Psoas muscle (tissue), 8 donors: ENCODE measurements around the gene GRID1. TPM values are rescaled to one million over a fixed set of nuclear protein-coding genes. Genes with fewer than 3 reads are reported as not detected.

ENCODE experiments used
- ATAC-seq, 4 donors: fragments of 200-7000 bp; cut with Tn5 transposase; one replicate each; pipeline ENCODE4 v1.9.1; 2020; ENCODE audit warnings: moderate library complexity in 3 of 4, mild to moderate bottlenecking in 2 of 4
- DNase-seq, 2 donors: peaks; one replicate each; pipeline ENCODE4 v3.0.0-alpha.2; 2020
- H3K27ac ChIP-seq: fragments of 200-600 bp; one replicate; pipeline ENCODE4 v1.8.0; 2022
- H3K27me3 ChIP-seq, 3 donors: fragments of 200-600 bp in 1 of 3; one replicate each; pipeline versions ENCODE4 v1.6.1 to v1.8.0; 2013 to 2022; ENCODE audit warnings: low read length in 2 of 3, mild to moderate bottlenecking in 2 of 3, moderate library complexity in 1 of 3; ENCODE audit not compliant: insufficient read depth in 3 of 3
- H3K36me3 ChIP-seq, 2 donors: fragments of 200-600 bp in 1 of 2; one replicate each; pipeline versions ENCODE4 v1.6.1 to v1.8.0; 2013 to 2022; ENCODE audit warnings: low read depth in 1 of 2, mild to moderate bottlenecking in 1 of 2, moderate library complexity in 1 of 2; ENCODE audit not compliant: insufficient read depth in 1 of 2
- H3K4me1 ChIP-seq: fragments of 200-600 bp; one replicate; pipeline ENCODE4 v1.8.0; 2022
- H3K4me3 ChIP-seq: fragments of 200-600 bp; one replicate; pipeline ENCODE4 v1.8.0; 2022; ENCODE audit warnings: mild to moderate bottlenecking
- H3K9me3 ChIP-seq: fragments of 200-600 bp; one replicate; pipeline ENCODE4 v1.8.0; 2022
- CTCF ChIP-seq: fragments of 200-600 bp; IDR thresholded peaks from one replicate; pipeline ENCODE4 v1.8.0; 2022; ENCODE audit warnings: antibody characterized with exemption
- WGBS, 3 donors: extraction: QIAGEN DNeasy Blood & Tissue Kit; methylation state at CpG; one replicate each; pipeline versions ENCODE4 v1.1.6 to v1.1.7; 2013; 5-methylcytosine and 5-hydroxymethylcytosine counted together
- intact Hi-C, 2 donors: fragments of 100-400 bp; cut with DNase I; formaldehyde crosslinking; loops; one replicate each; pipeline versions ENCODE4 v1.11.0 to v1.14.2; 2022
- polyA plus RNA-seq, 3 donors: library from polyadenylated mRNA; stranded (reverse); fragments of 200-250 nt; gene quantifications; one replicate each; pipeline ENCODE4 v1.2.3, GENCODE V29; 2013
- total RNA-seq, 4 donors: library from RNA; stranded (reverse); fragmentation: NEBNext Ultra II Directional in 2 of 4; extraction: Animal tissue kit (Norgen Biotek cat#: 25700) in 2 of 4; gene quantifications; one replicate each; pipeline versions ENCODE4 v1.2.1 to v1.2.4, GENCODE V29; 2021 to 2023
- donor health status: healthy with polysubstance abuse.
- donor health status: DM: no; HTN: no; CAD: no; lungs with moderate emphysema.
- donor health status: Bipolar disorder and iron deficiency.
- donor health status: healthy.
- donor health status: DM: yes; HTN: yes; CAD: no.
- donor health status: DM: no; HTN: no; CAD: no.
- donor health status: DM: no; HTN: no; CAD: no.
- donor health status: DM: yes; HTN: yes; CAD: no.

GRID1 gene
- total and polyA plus RNA-seq, 7 donors: 0.17 to 0.56 (median 0.24) TPM

GRCh38 chr10:86209726-86210125 lies 156.9 kb downstream of the GRID1 start:
- intact Hi-C loops: no loop called here
- ATAC-seq (no peak), DNase-seq (no peak)
- no peak for TF ChIP-seq CTCF
- H3K4me1 ChIP-seq: no peaks in the 10 kb centered on the region
- no peaks in the 10 kb centered on the region for H3K27me3 ChIP-seq
- no peaks in the 10 kb centered on the region for H3K9me3 ChIP-seq
- H3K27ac ChIP-seq: no peak overlapping the region
- H3K4me3 ChIP-seq: no peak overlapping the region
- WGBS, 3 donors: 72 to 91% (median 76%) methylated on average over 1 of the region's 1 CpG
- no peaks in the 10 kb centered on the region for H3K36me3 ChIP-seq

- Histone ChIP-seq H3K27me3 (no peaks in the 10 kb centered on the region), H3K4me3 (no peak overlapping the region), H3K4me1 (no peaks in the 10 kb centered on the region), H3K36me3 (no peaks in the 10 kb centered on the region), H3K27ac (no peak overlapping the region), H3K9me3 (no peaks in the 10 kb centered on the region)
- no peak for TF ChIP-seq CTCF
- DNase-seq: no peak
- no peak for ATAC-seq
- intact Hi-C loops: no loop called here
- 77 to 82% (median 81%) methylated on average over 11 to 12 of the region's 12 CpGs for WGBS, 3 donors
These were observed 159.4 kb downstream of the GRID1 start for GRCh38 chr10:86207226-86207625.

GRCh38 chr10:86206240-86206579 lies 160.4 kb downstream of the GRID1 start:
- H3K27me3 ChIP-seq: no peaks in the 10 kb centered on the region
- H3K27ac ChIP-seq: no peak overlapping the region
- WGBS, 3 donors: 90 to 93% (median 92%) methylated on average over 18 of the region's 18 CpGs
- no peaks in the 10 kb centered on the region for H3K36me3 ChIP-seq
- TF ChIP-seq CTCF: no peak
- no peaks in the 10 kb centered on the region for H3K4me1 ChIP-seq
- no peak overlapping the region for H3K4me3 ChIP-seq
- DNase-seq: no peak
- no peak for ATAC-seq
- intact Hi-C loops: no loop called here
- H3K9me3 ChIP-seq: no peaks in the 10 kb centered on the region

GRCh38 chr10:86205306-86206239 lies 161.0 kb downstream of the GRID1 start:
- DNase-seq (no peak), ATAC-seq (no peak)
- no peak for TF ChIP-seq CTCF
- Histone ChIP-seq H3K27ac (no peak overlapping the region), H3K4me1 (no peaks in the 10 kb centered on the region), H3K27me3 (no peaks in the 10 kb centered on the region), H3K36me3 (no peaks in the 10 kb centered on the region), H3K4me3 (no peak overlapping the region), H3K9me3 (no peaks in the 10 kb centered on the region)
- intact Hi-C loops: no loop called here
- 61 to 63% (median 63%) methylated on average over 7 of the region's 7 CpGs for WGBS, 3 donors
